BJ (cell line): ENCODE data around the gene SSR3. TPM values are rescaled to one million over a fixed set of nuclear protein-coding genes. Genes with fewer than 3 reads are reported as not detected.
"Not testable (repeated sequence)": the region's sequence is repeated elsewhere in the genome, so short reads cannot be mapped to it uniquely, and the experiment has no call there.

Source experiments
- CTCF ChIA-PET: fragments of 350-600 bp; formaldehyde crosslinking; extraction: SDS; loops from one replicate; lab custom pipeline; 2021; ENCODE audit warnings: antibody characterized with exemption, inconsistent platforms; lab: Yijun Ruan, JAX
- POLR2A ChIA-PET: fragments of 300-600 bp; sonication (Branson Sonifier 250); formaldehyde crosslinking; extraction: SDS; loops from one replicate; lab custom pipeline; 2021; ENCODE audit warnings: antibody characterized with exemption; lab: Charles Lee
- DNase-seq: peaks from one replicate; pipeline ENCODE4 v3.0.0-alpha.2; 2011; ENCODE audit warnings: low read depth
- H3K27me3 ChIP-seq: 2 replicates; pipeline ENCODE4 v1.6.0; 2011; ENCODE audit warnings: low read length; ENCODE audit not compliant: control insufficient read depth, insufficient read depth
- H3K36me3 ChIP-seq: 2 replicates; pipeline ENCODE4 v1.5.1; 2011; ENCODE audit warnings: low read length; ENCODE audit not compliant: control insufficient read depth, insufficient read depth
- H3K4me3 ChIP-seq: 2 replicates; pipeline ENCODE4 v1.5.1; 2011; ENCODE audit warnings: low read depth, mild to moderate bottlenecking, control low read depth, low read length
- polyA plus RNA-seq: library from polyadenylated mRNA; depleted of rRNA; stranded (reverse); fragments of >200 nt; gene quantifications from 2 replicates; pipeline ENCODE4 v1.2.3, GENCODE V29; 2011
- TF ChIP-seq, protein P1 (sequence below): IDR thresholded peaks from 2 replicates; pipeline ENCODE4 v1.5.1; 2011; ENCODE audit warnings: low read depth, mild to moderate bottlenecking, control low read depth, inconsistent platforms, low read length, moderate library complexity; ENCODE audit not compliant: insufficient read depth

SSR3 gene
- polyA plus RNA-seq, 1 experiment, result 268 TPM

DNA sequence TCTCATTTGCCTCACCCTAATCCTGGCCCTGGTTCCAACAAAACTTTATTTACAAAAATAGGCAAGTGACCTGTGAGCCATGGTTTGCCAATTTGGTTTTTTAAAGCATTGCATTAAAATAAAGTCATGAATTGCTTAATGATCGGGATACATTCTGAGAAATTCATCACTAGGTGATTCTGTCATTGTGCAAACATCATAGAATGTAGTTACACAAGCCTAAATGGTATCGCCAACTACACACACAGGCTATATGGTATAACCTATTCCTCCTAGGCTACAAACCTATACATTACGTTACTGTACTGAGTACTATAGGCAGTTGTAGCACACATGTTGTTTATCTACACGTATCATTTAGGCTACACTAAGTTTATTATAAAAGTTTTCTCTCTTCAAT lies 45.9 kb upstream of the SSR3 start:
- CTCF ChIA-PET, result interaction anchor here (0.6 to 1.6 kb wide), 4 partner anchors 13 to 39 kb away, joined by 3 read pairs; no protein-coding TSS in a partner anchor

DNA sequence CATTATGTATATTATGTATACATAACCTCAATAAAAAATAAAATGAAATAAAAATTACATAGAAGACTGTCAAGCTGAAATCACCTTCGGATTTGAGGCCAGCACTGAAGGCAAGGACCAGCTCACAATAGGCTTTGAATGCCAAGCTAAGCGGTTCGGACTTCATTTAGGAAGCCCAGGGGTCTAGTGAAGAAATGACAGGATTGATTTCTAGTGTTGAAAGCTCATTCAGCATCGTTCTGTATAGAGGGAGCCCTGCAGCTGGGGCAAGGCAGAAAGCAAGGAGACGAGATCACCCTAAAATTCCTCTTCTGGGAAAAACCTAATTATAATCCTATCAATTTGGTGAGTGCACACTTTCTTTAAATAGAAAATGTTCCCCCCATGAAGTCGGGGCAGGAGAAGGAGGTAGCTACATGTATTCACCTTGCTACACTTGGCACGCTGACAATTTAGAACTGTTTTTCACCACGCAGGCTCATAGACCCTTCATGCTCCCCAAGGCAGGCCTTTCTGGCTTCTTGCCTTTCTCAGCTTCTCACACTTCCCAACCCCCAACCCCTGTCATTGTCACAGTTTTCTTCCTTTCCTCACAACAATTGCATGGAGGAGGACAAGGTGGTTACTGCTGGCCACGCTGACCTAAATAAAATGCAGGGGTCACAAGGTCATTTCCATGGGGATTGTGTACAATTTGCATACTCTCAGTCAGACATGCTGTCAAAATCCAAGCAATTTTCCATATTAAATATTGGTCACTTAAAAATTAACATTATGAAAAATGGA lies 44.4 kb upstream of the SSR3 start:
- CTCF ChIA-PET, result interaction anchor here (0.7 to 1.6 kb wide), 2 partner anchors 21 to 75 kb away, joined by 3 read pairs; partner anchors contain the start of gene TIPARP

More for the DNA sequence above, 45.9 kb upstream of the SSR3 start:
- no peak overlapping the region for H3K4me3 ChIP-seq
- POLR2A ChIA-PET, result no interaction called here
- TF ChIP-seq, protein P1, sequence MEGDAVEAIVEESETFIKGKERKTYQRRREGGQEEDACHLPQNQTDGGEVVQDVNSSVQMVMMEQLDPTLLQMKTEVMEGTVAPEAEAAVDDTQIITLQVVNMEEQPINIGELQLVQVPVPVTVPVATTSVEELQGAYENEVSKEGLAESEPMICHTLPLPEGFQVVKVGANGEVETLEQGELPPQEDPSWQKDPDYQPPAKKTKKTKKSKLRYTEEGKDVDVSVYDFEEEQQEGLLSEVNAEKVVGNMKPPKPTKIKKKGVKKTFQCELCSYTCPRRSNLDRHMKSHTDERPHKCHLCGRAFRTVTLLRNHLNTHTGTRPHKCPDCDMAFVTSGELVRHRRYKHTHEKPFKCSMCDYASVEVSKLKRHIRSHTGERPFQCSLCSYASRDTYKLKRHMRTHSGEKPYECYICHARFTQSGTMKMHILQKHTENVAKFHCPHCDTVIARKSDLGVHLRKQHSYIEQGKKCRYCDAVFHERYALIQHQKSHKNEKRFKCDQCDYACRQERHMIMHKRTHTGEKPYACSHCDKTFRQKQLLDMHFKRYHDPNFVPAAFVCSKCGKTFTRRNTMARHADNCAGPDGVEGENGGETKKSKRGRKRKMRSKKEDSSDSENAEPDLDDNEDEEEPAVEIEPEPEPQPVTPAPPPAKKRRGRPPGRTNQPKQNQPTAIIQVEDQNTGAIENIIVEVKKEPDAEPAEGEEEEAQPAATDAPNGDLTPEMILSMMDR, result no peak
- no peaks in the 10 kb centered on the region for H3K27me3 ChIP-seq
- DNase-seq, result no peak
- no peaks in the 10 kb centered on the region for H3K36me3 ChIP-seq

DNA sequence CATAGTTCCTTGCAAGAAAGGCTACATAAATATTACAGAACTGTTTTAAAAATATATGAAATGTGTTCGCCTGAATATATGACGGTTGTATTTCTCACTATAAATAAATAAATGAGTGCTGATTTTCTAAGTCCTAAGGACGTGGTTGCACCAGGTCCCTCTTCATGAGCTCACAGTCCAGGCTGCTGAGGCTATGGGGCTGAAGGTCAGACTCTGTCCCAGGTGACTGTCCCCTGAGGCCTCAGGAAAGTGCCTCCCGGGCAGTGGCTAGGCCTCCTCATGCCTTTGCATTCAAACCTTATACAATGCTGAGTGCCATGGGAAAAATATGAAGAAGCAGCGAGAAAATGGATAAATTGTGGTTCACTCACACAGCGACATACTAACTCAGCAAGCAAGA lies 43.5 kb upstream of the SSR3 start:
- Histone ChIP-seq H3K27me3 (no peaks in the 10 kb centered on the region), H3K4me3 (no peak overlapping the region), H3K36me3 (no peaks in the 10 kb centered on the region)
- TF ChIP-seq, protein P1, result no peak
- no peak for DNase-seq
- ChIA-PET POLR2A (interaction anchor here (0.6 kb wide), 2 partner anchors 11 to 43 kb away, joined by 3 read pairs; partner anchors contain the start of gene SSR3), CTCF (no interaction called here)

More for the DNA sequence above, 44.4 kb upstream of the SSR3 start:
- H3K36me3 ChIP-seq, result no peaks in the 10 kb centered on the region
- no peak overlapping the region for H3K4me3 ChIP-seq
- no peaks in the 10 kb centered on the region for H3K27me3 ChIP-seq
- no peak for DNase-seq
- TF ChIP-seq, protein P1, result no peak
- POLR2A ChIA-PET, result interaction anchor here (0.6 kb wide), 1 partner anchor 12 kb away, joined by 3 read pairs; no protein-coding TSS in a partner anchor

DNA sequence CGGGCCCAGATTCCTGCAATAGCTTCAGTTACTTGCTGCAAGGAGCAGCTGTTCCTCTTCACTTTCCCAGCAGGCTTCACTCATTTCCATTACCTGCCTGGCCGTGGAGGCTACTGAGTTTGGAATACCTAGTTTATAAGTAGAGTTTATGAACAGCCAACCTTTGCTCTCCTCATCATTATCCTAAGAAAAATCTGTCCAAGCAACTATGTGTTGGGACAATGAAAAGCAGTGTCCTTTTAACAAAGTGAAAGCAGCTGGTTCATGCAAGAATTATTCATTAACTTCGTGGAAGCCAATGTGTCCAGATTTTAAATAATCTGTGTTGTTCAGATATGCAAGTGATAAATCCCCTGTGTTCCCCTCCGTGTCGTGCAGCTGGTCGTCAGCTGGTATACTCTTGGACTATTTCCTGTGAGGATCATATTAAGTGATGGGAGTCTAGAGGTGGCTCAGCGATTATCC lies 39.3 kb upstream of the SSR3 start:
- ChIA-PET POLR2A (no interaction called here), CTCF (interaction anchor here (0.7 to 1.1 kb wide), 4 partner anchors 12 to 126 kb away, joined by 3 read pairs; partner anchors contain the start of genes SSR3 and TIPARP)
- H3K27me3 ChIP-seq, result no peaks in the 10 kb centered on the region
- TF ChIP-seq, protein P1, result no peak
- no peaks in the 10 kb centered on the region for H3K36me3 ChIP-seq
- DNase-seq, result no peak
- H3K4me3 ChIP-seq, result no peak overlapping the region

DNA sequence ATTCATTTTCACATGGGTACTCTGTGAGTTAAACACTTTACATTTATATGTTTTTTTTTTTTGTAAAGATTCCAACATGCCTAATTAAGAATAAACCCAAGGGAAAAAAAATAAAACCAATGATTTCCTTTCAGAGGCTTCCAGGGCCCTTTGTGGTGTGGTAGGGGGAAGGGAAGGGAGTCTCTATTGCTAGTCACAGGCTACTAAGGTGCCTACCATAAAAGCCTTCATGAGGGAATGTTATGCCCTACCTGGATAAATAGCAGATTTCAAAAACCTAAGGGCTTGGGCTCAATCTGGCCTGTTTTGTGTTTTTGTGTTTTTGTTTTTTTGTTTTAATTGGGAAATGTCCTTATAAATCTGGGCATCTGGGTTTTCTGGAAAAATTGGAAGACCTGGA lies 38.9 kb upstream of the SSR3 start:
- no peaks in the 10 kb centered on the region for H3K27me3 ChIP-seq
- no peak for DNase-seq
- no peak overlapping the region for H3K4me3 ChIP-seq
- no peaks in the 10 kb centered on the region for H3K36me3 ChIP-seq
- TF ChIP-seq, protein P1, result no peak
- ChIA-PET POLR2A (no interaction called here), CTCF (interaction anchor here (0.8 to 1.0 kb wide), 2 partner anchors 81 to 126 kb away, joined by 3 read pairs; partner anchors contain the start of gene TIPARP)

DNA sequence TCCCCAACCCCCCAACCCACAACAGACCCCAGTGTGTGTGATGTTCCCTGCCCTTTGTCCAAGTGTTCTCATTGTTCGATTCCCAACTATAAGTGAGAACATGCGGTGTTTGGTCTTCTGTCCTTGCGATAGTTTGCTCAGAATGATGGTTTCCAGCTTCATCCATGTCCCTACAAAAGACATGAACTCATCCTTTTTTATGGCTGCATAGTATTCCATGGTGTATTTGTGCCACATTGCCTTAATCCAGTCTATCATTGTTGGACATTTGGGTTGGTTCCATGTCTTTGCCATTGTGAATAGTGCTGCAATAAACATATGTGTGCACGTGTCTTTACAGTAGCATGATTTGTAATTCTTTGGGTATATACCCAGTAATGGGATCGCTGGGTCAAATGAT lies 34.9 kb upstream of the SSR3 start:
- DNase-seq, H3K27me3 ChIP-seq, CTCF ChIA-PET, H3K36me3 ChIP-seq, H3K4me3 ChIP-seq, POLR2A ChIA-PET: not testable (repeated sequence)
